ENCODE results near the gene LRRC72. TPM values are rescaled to one million over a fixed set of nuclear protein-coding genes. Genes with fewer than 3 reads are reported as not detected.

The LRRC72 gene
- total RNA-seq, 1 experiment from 2014 or later: not detected

GRCh38 chr7:16592395-16592794, 65.8 kb downstream of the LRRC72 start:
- DNase-seq: no peak
- Histone ChIP-seq H2AFZ (ENCODE audit: low read length) (no peak overlapping the region), H3K27me3 (ENCODE audit: insufficient read depth, low read length) (no peaks in the 10 kb centered on the region), H3K4me2 (ENCODE audit: insufficient read depth, insufficient read length, low read length) (no peak overlapping the region), H2AK5ac (ENCODE audit: insufficient read length, low read length) (no peak overlapping the region), H4K20me1 (ENCODE audit: control insufficient read depth, insufficient read depth, insufficient read length) (no peaks in the 10 kb centered on the region), H3K14ac (ENCODE audit: insufficient read depth, low read length) (no peak overlapping the region), H3K79me1 (ENCODE audit: insufficient read depth, low read depth, low read length, poor library complexity, severe bottlenecking) (no peaks in the 10 kb centered on the region), H2BK120ac (ENCODE audit: low read depth, low read length, poor library complexity, severe bottlenecking) (no peak overlapping the region), H2BK15ac (ENCODE audit: low read depth, low read length) (no peak overlapping the region), H4K5ac (ENCODE audit: insufficient read length, low read depth, low read length) (no peak overlapping the region), H3K56ac (ENCODE audit: insufficient read length, low read depth, low read length) (no peak overlapping the region), H3K27ac (ENCODE audit: insufficient read length, low read depth, low read length) (no peak overlapping the region), H2BK5ac (ENCODE audit: insufficient read length, low read length) (no peak overlapping the region), H3K23me2 (ENCODE audit: insufficient read length, low read depth, low read length, poor library complexity, severe bottlenecking) (no peaks in the 10 kb centered on the region), H3K18ac (ENCODE audit: insufficient read length, low read depth, low read length) (no peak overlapping the region), H3T11ph (ENCODE audit: low read length) (no peak overlapping the region), H3K23ac (ENCODE audit: insufficient read length, low read depth, low read length) (no peak overlapping the region), H3K4me1 (ENCODE audit: insufficient read depth, low read length) (peaks cover 2% of the 10 kb centered on the region; the same call in 1 of the 2 replicates), H4K8ac (replicated peaks; ENCODE audit: insufficient read length, low read depth, low read length) (no peak overlapping the region), H3K9ac (ENCODE audit: extremely low read depth, insufficient read length, low read length) (no peak overlapping the region), H2BK12ac (ENCODE audit: insufficient read length, low read depth, low read length) (no peak overlapping the region), H4K91ac (ENCODE audit: insufficient read length, low read depth, low read length) (no peak overlapping the region), H3K79me2 (ENCODE audit: insufficient read depth, low read length) (no peaks in the 10 kb centered on the region), H2BK20ac (ENCODE audit: low read depth, low read length, poor library complexity, severe bottlenecking) (no peak overlapping the region), H3K4ac (ENCODE audit: low read depth, low read length) (no peak overlapping the region), H3K9me3 (ENCODE audit: control insufficient read depth, low read depth, low read length) (no peaks in the 10 kb centered on the region)
- no peaks in the 10 kb centered on the region for H3K27me3 Mint-ChIP-seq (ENCODE audit: low read depth)
- no peaks in the 10 kb centered on the region for H3K36me3 Mint-ChIP-seq (ENCODE audit: insufficient read depth in 1 of 3, low read depth in 3 of 3)
- H3K9me3 Mint-ChIP-seq: no peaks in the 10 kb centered on the region
- TF ChIP-seq, protein P1, sequence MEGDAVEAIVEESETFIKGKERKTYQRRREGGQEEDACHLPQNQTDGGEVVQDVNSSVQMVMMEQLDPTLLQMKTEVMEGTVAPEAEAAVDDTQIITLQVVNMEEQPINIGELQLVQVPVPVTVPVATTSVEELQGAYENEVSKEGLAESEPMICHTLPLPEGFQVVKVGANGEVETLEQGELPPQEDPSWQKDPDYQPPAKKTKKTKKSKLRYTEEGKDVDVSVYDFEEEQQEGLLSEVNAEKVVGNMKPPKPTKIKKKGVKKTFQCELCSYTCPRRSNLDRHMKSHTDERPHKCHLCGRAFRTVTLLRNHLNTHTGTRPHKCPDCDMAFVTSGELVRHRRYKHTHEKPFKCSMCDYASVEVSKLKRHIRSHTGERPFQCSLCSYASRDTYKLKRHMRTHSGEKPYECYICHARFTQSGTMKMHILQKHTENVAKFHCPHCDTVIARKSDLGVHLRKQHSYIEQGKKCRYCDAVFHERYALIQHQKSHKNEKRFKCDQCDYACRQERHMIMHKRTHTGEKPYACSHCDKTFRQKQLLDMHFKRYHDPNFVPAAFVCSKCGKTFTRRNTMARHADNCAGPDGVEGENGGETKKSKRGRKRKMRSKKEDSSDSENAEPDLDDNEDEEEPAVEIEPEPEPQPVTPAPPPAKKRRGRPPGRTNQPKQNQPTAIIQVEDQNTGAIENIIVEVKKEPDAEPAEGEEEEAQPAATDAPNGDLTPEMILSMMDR (conservative IDR thresholded peaks at IDR 0.05): no peak
- no peak overlapping the region for H3K4me3 Mint-ChIP-seq
- WGBS (ENCODE audit: extremely low coverage, insufficient read length, low lambda C conversion rate): no CpG with 5 or more reads among the region's 3 CpGs
- H3K27ac Mint-ChIP-seq: no peak overlapping the region
- H3K4me1 Mint-ChIP-seq: peaks cover 6 to 12% of the 10 kb centered on the region in 2 experiments
